H1 (cell line): ENCODE results near the gene NSG2.

Experiments used
- JUND ChIP-seq: IDR thresholded peaks from 2 replicates; pipeline ENCODE4 v1.6.1; 2011; ENCODE audit warnings: mild to moderate bottlenecking, improper control_type of control experiment, low read length
- TF ChIP-seq, protein P1 (sequence below), 3 experiments: IDR thresholded peaks; 1 replicate in 2 of 3; 2 replicates in 1 of 3; pipeline versions ENCODE4 v1.5.1 to v1.6.1; 2011; ENCODE audit warnings: low read length in 3 of 3, mild to moderate bottlenecking in 3 of 3, inconsistent platforms in 2 of 3, low read depth in 1 of 3, moderate library complexity in 1 of 3; ENCODE audit not compliant: insufficient read depth in 1 of 3; ENCODE audit errors: control extremely low read depth in 1 of 3

DNA sequence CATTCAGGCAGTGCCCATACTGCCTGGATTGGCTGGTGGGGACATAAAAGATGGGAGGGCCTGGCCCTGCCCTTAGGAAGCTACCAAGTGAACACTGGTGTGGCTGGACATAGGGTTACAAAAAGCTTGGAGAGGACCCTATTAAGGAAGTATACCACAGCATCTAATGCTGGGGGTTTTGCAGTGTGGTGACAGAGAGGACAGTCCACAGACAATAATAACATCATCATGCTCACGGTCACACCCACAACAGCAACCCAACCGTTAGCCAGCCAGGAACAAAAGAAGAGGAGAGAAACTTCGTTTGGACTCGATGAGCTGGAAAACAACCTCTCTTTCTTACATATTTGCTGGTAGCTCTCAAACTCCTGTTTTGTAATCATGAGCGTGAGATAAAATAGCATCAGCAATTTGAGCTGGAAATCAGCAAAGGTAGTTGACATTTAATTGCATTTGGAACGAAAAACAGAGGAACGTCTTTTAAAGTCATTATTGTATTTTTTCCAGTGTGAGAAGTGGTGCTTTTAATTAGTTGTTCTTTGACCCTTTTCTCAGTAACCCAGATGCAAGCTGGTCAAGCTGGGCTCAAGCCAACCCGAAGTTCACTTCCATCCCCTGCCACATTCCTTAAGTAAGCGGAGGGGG lies 73.4 kb downstream of the NSG2 start:
- TF ChIP-seq, protein P1, sequence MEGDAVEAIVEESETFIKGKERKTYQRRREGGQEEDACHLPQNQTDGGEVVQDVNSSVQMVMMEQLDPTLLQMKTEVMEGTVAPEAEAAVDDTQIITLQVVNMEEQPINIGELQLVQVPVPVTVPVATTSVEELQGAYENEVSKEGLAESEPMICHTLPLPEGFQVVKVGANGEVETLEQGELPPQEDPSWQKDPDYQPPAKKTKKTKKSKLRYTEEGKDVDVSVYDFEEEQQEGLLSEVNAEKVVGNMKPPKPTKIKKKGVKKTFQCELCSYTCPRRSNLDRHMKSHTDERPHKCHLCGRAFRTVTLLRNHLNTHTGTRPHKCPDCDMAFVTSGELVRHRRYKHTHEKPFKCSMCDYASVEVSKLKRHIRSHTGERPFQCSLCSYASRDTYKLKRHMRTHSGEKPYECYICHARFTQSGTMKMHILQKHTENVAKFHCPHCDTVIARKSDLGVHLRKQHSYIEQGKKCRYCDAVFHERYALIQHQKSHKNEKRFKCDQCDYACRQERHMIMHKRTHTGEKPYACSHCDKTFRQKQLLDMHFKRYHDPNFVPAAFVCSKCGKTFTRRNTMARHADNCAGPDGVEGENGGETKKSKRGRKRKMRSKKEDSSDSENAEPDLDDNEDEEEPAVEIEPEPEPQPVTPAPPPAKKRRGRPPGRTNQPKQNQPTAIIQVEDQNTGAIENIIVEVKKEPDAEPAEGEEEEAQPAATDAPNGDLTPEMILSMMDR (IDR thresholded peaks at IDR 0.05; ENCODE audit: control extremely low read depth in 1 of 3, insufficient read depth in 1 of 3, low read depth in 1 of 3, low read length in 3 of 3): no peak
- TF ChIP-seq JUND: no peak
